ENCODE data around the gene SLCO2B1. TPM values are rescaled to one million over a fixed set of nuclear protein-coding genes. Genes with fewer than 3 reads are reported as not detected.

The SLCO2B1 gene
- total and polyA plus RNA-seq, 2 experiments from 2014 or later = not detected

- Mint-ChIP-seq H3K9me3 (no peaks in the 10 kb centered on the region), H3K27ac (no peak overlapping the region), H3K4me3 (no peak overlapping the region), H3K4me1 (peaks cover 12% of the 10 kb centered on the region), H3K36me3 (ENCODE audit: low read depth) (no peaks in the 10 kb centered on the region), H3K27me3 (ENCODE audit: insufficient read depth, low read depth, poor library complexity) (peaks cover 12% of the 10 kb centered on the region)
- H4K20me1 ChIP-seq (replicated peaks; ENCODE audit: insufficient read depth) = no peaks in the 10 kb centered on the region
- DNase-seq (ENCODE audit: low spot score) = no peak
- no peak overlapping the region for H3K4me3 ChIP-seq
- H3K4me2 ChIP-seq = no peak overlapping the region
- peaks cover 7% of the 10 kb centered on the region for H3K4me1 ChIP-seq (ENCODE audit: insufficient read depth)
- ATAC-seq = no peak
- H3F3A ChIP-seq (replicated peaks; ENCODE audit: low read depth) = no peaks in the 10 kb centered on the region
- H3K36me3 ChIP-seq (ENCODE audit: insufficient read depth) = no peaks in the 10 kb centered on the region
- no peaks in the 10 kb centered on the region for H3K79me2 ChIP-seq (replicated peaks; ENCODE audit: insufficient read depth)
- no peak overlapping the region for H2AFZ ChIP-seq
- H3K9me2 ChIP-seq (ENCODE audit: insufficient read depth) = no peaks in the 10 kb centered on the region
- no peak overlapping the region for H3K27ac ChIP-seq (ENCODE audit: low read depth)
- H3K27me3 ChIP-seq (ENCODE audit: insufficient read depth) = no peaks in the 10 kb centered on the region
- TF ChIP-seq ZNF114 (CRISPR knock-in tag; IDR thresholded peaks at IDR 0.05) = no peak
- TF ChIP-seq CREB1 (CRISPR knock-in tag; IDR thresholded peaks at IDR 0.05; ENCODE audit: low read depth) = no peak
- TF ChIP-seq EZH2 (IDR thresholded peaks at IDR 0.05; ENCODE audit: low read depth, unreplicated experiment) = no peak
- no peak for TF ChIP-seq REST (IDR thresholded peaks at IDR 0.05; ENCODE audit: unreplicated experiment)
- no peak for TF ChIP-seq EZH2phosphoT487 (IDR thresholded peaks at IDR 0.05; ENCODE audit: unreplicated experiment)
- TF ChIP-seq ZNF331 (CRISPR knock-in tag; IDR thresholded peaks at IDR 0.05; ENCODE audit: low read depth) = no peak
- no peak for TF ChIP-seq ZNF462 (CRISPR knock-in tag; IDR thresholded peaks at IDR 0.05)
- no peak for TF ChIP-seq ETS1 (IDR thresholded peaks at IDR 0.05)
- no peak for TF ChIP-seq POLR2AphosphoS5 (IDR thresholded peaks at IDR 0.05; ENCODE audit: low read depth)
- no peak for TF ChIP-seq STAT1 (IDR thresholded peaks at IDR 0.05; ENCODE audit: unreplicated experiment)
- TF ChIP-seq JUNB (IDR thresholded peaks at IDR 0.05; ENCODE audit: unreplicated experiment) = no peak
- TF ChIP-seq NANOG (IDR thresholded peaks at IDR 0.05; ENCODE audit: borderline replicate concordance) = no peak
- TF ChIP-seq, protein P1, sequence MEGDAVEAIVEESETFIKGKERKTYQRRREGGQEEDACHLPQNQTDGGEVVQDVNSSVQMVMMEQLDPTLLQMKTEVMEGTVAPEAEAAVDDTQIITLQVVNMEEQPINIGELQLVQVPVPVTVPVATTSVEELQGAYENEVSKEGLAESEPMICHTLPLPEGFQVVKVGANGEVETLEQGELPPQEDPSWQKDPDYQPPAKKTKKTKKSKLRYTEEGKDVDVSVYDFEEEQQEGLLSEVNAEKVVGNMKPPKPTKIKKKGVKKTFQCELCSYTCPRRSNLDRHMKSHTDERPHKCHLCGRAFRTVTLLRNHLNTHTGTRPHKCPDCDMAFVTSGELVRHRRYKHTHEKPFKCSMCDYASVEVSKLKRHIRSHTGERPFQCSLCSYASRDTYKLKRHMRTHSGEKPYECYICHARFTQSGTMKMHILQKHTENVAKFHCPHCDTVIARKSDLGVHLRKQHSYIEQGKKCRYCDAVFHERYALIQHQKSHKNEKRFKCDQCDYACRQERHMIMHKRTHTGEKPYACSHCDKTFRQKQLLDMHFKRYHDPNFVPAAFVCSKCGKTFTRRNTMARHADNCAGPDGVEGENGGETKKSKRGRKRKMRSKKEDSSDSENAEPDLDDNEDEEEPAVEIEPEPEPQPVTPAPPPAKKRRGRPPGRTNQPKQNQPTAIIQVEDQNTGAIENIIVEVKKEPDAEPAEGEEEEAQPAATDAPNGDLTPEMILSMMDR (conservative IDR thresholded peaks at IDR 0.05; ENCODE audit: low read depth in 2 of 2) = no peak
Observed at GRCh38 chr11:75198278-75198973, 47.5 kb downstream of the SLCO2B1 start.
